ENCODE results near the gene KIAA1217. TPM values are rescaled to one million over a fixed set of nuclear protein-coding genes. Genes with fewer than 3 reads are reported as not detected.

KIAA1217 gene
- total and polyA plus RNA-seq, 2 donors from 2014 or later = 10.4 to 63.8 TPM

DNA sequence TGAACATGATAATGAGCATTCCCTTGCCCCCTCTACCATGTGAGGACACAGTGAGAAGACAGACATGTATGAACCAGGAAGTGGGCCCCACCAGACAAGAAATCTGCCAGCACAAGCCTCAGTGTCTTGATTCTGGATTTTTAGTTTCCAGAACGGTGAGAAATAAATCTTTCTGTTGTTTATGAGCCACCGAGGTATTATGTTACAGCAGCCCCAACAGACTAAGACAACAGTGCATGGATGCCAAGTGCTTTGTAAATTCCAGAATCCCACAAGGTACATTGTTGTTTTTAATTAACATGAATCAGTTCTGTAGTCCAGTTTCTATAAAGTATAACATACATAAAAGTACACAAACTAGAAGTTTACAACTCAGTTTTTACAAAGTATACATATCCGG, 352.5 kb downstream of the KIAA1217 start:
- Histone ChIP-seq H3K36me3 (ENCODE audit: control insufficient read depth in 2 of 3, insufficient read depth in 3 of 3, low read length in 3 of 3) (no peaks in the 10 kb centered on the region), H3K4me1 (ENCODE audit: control insufficient read depth in 2 of 3, insufficient read depth in 2 of 3, low read depth in 1 of 3, low read length in 3 of 3) (peaks cover 0 to 4% (median 0%) of the 10 kb centered on the region in 3 donors), H3K9me3 (ENCODE audit: control insufficient read depth in 2 of 3, insufficient read depth in 1 of 3, low read length in 3 of 3) (no peaks in the 10 kb centered on the region), H3K27ac (ENCODE audit: low read depth in 2 of 2, low read length in 2 of 2) (no peak overlapping the region), H3K27me3 (ENCODE audit: control insufficient read depth, insufficient read depth, low read length) (no peaks in the 10 kb centered on the region), H3K9ac (ENCODE audit: low read length in 3 of 3) (no peak overlapping the region), H3K4me3 (ENCODE audit: low read length in 3 of 3) (no peak overlapping the region)
- TF ChIP-seq, protein P1, sequence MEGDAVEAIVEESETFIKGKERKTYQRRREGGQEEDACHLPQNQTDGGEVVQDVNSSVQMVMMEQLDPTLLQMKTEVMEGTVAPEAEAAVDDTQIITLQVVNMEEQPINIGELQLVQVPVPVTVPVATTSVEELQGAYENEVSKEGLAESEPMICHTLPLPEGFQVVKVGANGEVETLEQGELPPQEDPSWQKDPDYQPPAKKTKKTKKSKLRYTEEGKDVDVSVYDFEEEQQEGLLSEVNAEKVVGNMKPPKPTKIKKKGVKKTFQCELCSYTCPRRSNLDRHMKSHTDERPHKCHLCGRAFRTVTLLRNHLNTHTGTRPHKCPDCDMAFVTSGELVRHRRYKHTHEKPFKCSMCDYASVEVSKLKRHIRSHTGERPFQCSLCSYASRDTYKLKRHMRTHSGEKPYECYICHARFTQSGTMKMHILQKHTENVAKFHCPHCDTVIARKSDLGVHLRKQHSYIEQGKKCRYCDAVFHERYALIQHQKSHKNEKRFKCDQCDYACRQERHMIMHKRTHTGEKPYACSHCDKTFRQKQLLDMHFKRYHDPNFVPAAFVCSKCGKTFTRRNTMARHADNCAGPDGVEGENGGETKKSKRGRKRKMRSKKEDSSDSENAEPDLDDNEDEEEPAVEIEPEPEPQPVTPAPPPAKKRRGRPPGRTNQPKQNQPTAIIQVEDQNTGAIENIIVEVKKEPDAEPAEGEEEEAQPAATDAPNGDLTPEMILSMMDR (IDR thresholded peaks at IDR 0.05; ENCODE audit: borderline replicate concordance, extremely low read depth, insufficient read depth) = no peak
- FAIRE-seq (no peak), DNase-seq (peak in 3 of 5 donors; percentile 35 to 81 (median 69))
- intact Hi-C loops (cut with DNase I) = no loop called here

DNA sequence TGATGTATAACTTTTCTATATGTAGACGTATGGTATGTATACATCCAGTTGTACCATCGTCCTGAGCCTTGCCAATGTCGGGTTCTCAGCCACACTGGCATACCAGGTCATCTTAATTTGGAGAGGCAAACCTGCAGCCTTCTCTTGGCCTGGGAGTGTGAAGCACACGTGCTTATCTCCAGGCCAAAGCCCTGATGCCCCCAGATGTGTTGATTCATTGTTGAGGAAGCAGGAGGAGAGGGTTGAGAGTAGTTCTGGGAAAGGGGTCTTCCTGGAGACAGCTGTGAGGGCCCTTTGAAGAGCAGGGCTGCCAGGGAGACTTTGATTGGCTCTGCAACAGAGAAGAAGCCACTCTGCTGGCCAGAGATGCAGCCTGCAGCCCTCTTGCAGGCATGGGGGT, 359.1 kb downstream of the KIAA1217 start:
- Histone ChIP-seq H3K4me1 (ENCODE audit: control insufficient read depth in 2 of 3, insufficient read depth in 2 of 3, low read depth in 1 of 3, low read length in 3 of 3) (no peaks in the 10 kb centered on the region), H3K36me3 (ENCODE audit: control insufficient read depth in 2 of 3, insufficient read depth in 3 of 3, low read length in 3 of 3) (no peaks in the 10 kb centered on the region), H3K4me3 (ENCODE audit: low read length in 3 of 3) (no peak overlapping the region), H3K27ac (ENCODE audit: low read depth in 2 of 2, low read length in 2 of 2) (no peak overlapping the region), H3K9me3 (ENCODE audit: control insufficient read depth in 2 of 3, insufficient read depth in 1 of 3, low read length in 3 of 3) (no peaks in the 10 kb centered on the region), H3K27me3 (ENCODE audit: control insufficient read depth, insufficient read depth, low read length) (no peaks in the 10 kb centered on the region), H3K9ac (ENCODE audit: low read length in 3 of 3) (no peak overlapping the region)
- TF ChIP-seq, protein P1 (IDR thresholded peaks at IDR 0.05; ENCODE audit: borderline replicate concordance, extremely low read depth, insufficient read depth) = no peak
- DNase-seq = no peak
- intact Hi-C loops (cut with DNase I) = no loop called here
- FAIRE-seq = no peak

DNA sequence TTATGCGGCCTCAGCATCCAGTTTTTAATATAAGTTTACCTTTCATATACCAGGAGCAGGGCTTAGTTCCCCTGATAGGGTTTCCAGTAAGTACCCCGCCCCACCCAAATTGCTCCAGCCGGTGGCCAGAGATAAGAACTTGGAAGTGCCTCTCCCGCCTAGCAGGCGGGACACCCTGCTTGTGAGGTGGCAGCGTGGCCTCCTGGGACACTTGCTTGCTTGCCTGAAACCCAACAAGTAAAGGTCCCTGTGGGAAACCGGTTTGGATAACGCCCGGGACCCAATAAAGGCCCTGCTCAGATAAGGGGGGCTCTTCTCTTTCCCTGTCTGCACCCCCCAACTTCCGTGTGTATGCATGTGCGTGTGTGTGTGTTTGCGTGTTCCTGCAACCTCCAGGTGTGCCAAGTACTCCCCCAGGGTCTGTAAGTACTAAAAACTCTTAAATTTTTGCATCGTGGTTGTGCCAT, 360.4 kb downstream of the KIAA1217 start:
- TF ChIP-seq, protein P1 (IDR thresholded peaks at IDR 0.05; ENCODE audit: borderline replicate concordance, extremely low read depth, insufficient read depth) = no peak
- FAIRE-seq (no peak), DNase-seq (no peak)
- no peaks in the 10 kb centered on the region for H3K36me3 ChIP-seq (ENCODE audit: control insufficient read depth in 2 of 3, insufficient read depth in 3 of 3, low read length in 3 of 3)
- H3K27me3 ChIP-seq (ENCODE audit: control insufficient read depth, insufficient read depth, low read length) = no peaks in the 10 kb centered on the region
- H3K4me1 ChIP-seq (ENCODE audit: control insufficient read depth in 2 of 3, insufficient read depth in 2 of 3, low read depth in 1 of 3, low read length in 3 of 3) = peaks cover 0 to 1% (median 0%) of the 10 kb centered on the region in 3 donors
- no peak overlapping the region for H3K4me3 ChIP-seq (ENCODE audit: low read length in 3 of 3)
- H3K9me3 ChIP-seq (ENCODE audit: control insufficient read depth in 2 of 3, insufficient read depth in 1 of 3, low read length in 3 of 3) = no peaks in the 10 kb centered on the region
- intact Hi-C loops (cut with DNase I) = no loop called here
- no peak overlapping the region for H3K27ac ChIP-seq (ENCODE audit: low read depth in 2 of 2, low read length in 2 of 2)
- H3K9ac ChIP-seq (ENCODE audit: low read length in 3 of 3) = no peak overlapping the region

Measured in kidney (tissue), 14 donors.